GM19043 (cell line): Measurements from ENCODE around the gene TMEM203.
A peak's percentile ranks its signal among the peaks of the same experiment; 100 is the strongest.

Source experiments
- ATAC-seq: cut with Tn5 transposase; IDR thresholded peaks from one replicate; pipeline ENCODE4 v1.9.1; 2021; ENCODE audit warnings: low read depth; ENCODE audit not compliant: unreplicated experiment

The TMEM203 gene

GRCh38 chr9:137198051-137198901 lies 7.2 kb downstream of the TMEM203 start:
- no peak for ATAC-seq

GRCh38 chr9:137195525-137196220 lies 9.8 kb downstream of the TMEM203 start:
- no peak for ATAC-seq

GRCh38 chr9:137194909-137195308 lies 10.5 kb downstream of the TMEM203 start:
- ATAC-seq = no peak

- ATAC-seq = no peak
Measured at GRCh38 chr9:137194388-137194787, 11.1 kb downstream of the TMEM203 start.

- ATAC-seq = no peak
Measured at GRCh38 chr9:137193771-137194170, 11.7 kb downstream of the TMEM203 start.

- ATAC-seq = no peak
Measured at GRCh38 chr9:137192859-137193258, 12.6 kb downstream of the TMEM203 start.

GRCh38 chr9:137192448-137192780 lies 13.0 kb downstream of the TMEM203 start:
- ATAC-seq = no peak

- ATAC-seq = no peak
Measured at GRCh38 chr9:137191691-137192447, 13.6 kb downstream of the TMEM203 start.

GRCh38 chr9:137191245-137191644 lies 14.2 kb downstream of the TMEM203 start:
- no peak for ATAC-seq

GRCh38 chr9:137190315-137190856 lies 15.1 kb downstream of the TMEM203 start:
- ATAC-seq = no peak

- ATAC-seq = no peak
Measured at GRCh38 chr9:137189297-137190295, 15.9 kb downstream of the TMEM203 start.

GRCh38 chr9:137188490-137189296 lies 16.8 kb downstream of the TMEM203 start, which contains the start of the genes ANAPC2 and SSNA1:
Gene ANAPC2, minus strand, starts transcription at chr9:137188560. Its CDS starts 28 bp downstream, at chr9:137188532.
Gene SSNA1, plus strand, starts transcription at chr9:137188676. Its CDS starts 51 bp downstream, at chr9:137188727.
- peak; percentile 74 for ATAC-seq

- no peak for ATAC-seq
Measured at GRCh38 chr9:137188086-137188489, 17.4 kb downstream of the TMEM203 start.

GRCh38 chr9:137187386-137187785 lies 18.1 kb downstream of the TMEM203 start:
- ATAC-seq = no peak

GRCh38 chr9:137186385-137186784 lies 19.1 kb downstream of the TMEM203 start:
- ATAC-seq = no peak

- no peak for ATAC-seq
Measured at GRCh38 chr9:137185921-137186320, 19.5 kb downstream of the TMEM203 start.

- no peak for ATAC-seq
Measured at GRCh38 chr9:137184881-137185660, 20.4 kb downstream of the TMEM203 start.
